GM18502 (cell line): ENCODE measurements around the gene CADM1.

Source experiments
- ATAC-seq: cut with Tn5 transposase; IDR thresholded peaks from one replicate; pipeline ENCODE4 v1.9.1; 2021; ENCODE audit warnings: mild to moderate bottlenecking; ENCODE audit not compliant: unreplicated experiment, poor library complexity

Gene CADM1

DNA sequence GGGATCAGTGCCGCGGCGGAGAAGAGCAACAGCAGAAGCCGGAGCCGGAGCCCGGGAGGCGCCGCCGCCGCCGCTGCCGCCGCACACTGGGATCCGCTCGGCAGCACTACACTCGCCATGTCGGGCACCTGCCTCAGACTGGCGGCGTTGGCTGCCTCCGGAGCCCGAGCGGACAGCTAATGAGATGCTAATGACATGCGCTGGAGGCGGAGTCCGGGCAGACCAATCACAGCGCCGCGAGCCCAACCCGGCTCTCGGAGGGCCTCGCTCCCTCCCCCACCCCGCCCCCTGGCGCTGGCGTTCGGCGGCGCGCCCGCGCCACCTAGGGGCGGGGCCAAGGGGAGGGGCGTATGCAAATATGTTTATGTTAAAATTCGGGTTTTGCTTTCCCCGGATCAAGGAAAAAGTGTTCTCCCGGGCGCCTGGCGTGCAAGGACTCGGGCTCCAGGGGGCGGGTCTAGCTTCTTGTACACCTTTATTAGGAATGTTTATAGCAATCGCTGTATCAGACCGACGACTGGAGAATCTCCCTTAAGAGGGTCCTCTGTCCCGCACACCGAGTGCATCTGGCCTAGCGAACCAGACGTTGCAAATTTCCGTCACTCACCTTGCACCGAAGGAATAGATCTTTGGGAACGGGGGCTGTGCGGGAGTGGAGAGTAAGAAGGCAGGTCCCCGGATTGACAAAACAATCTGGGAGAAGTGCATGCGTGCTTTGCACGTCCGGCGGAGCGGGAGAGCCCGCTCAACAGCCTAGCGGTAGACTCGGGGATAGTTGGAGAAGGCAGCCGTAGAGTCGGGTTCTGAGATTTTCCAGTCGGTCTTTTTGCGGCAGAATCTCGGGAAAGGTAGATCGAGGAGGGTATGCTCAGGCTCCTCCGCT is at the start of gene CADM1:
Gene CADM1 (minus strand): TSS at position 140 of the 883 bp plus-strand sequence.
- ATAC-seq: no peak

DNA sequence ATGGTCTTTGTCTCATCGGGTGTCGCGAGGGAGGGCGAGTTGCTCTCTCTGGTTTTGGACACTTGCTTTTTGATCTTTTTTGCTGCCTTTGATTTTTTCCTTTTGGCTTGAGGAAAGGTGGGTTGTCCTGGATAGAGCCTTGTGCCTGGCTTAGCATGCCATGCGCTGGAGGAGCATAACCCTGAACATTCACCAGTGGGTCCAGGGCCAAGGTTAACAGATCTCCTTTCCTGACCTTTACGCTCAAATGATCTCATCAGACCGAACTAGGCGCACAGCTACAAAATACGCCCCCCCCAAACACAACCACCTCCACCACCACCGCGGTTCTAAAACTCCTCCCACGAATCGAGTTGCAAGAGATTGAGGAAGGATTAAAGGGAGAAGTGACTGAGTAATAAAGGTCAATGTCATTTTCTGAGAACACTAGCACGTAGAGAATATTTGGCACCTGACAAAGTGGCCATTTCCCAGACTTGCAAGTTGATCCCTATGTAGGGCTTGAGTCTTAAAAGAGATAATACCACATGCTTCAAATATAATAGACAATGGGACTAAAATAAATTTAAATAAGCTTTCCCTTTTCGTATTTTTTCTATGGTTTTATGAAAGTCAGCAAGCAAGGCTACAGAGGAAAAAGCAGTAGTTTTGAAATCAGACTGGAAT is 48.7 kb upstream of the CADM1 start:
- ATAC-seq: no peak

DNA sequence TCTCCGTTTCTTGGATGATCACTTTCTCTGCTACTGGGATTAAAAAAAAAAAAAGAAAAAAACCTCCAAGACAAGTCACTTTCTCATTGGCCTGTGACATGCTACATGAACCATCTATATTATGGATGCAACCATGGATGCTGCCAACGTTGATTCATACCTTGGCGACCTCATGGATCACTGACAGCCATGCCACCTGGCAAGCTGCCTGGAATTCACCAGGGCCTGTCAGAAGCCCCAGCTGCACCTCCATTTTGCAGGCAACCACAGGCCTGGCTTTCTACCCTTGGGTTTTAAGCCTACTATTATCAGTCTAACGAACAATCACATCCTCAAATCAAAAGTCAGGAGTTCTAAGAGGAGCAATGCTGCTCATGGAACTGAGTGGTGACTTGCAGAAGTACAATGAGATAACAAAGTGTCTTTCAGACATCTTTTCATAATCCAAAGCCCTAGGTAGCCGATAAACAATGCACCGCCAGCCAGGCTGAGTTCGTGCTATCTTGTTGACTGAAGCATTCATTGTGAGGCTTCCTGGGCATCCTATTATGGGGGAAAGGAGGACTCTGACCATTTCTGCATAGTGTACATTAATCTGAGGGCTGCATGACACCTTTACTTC is 48.0 kb upstream of the CADM1 start:
- ATAC-seq: no peak

DNA sequence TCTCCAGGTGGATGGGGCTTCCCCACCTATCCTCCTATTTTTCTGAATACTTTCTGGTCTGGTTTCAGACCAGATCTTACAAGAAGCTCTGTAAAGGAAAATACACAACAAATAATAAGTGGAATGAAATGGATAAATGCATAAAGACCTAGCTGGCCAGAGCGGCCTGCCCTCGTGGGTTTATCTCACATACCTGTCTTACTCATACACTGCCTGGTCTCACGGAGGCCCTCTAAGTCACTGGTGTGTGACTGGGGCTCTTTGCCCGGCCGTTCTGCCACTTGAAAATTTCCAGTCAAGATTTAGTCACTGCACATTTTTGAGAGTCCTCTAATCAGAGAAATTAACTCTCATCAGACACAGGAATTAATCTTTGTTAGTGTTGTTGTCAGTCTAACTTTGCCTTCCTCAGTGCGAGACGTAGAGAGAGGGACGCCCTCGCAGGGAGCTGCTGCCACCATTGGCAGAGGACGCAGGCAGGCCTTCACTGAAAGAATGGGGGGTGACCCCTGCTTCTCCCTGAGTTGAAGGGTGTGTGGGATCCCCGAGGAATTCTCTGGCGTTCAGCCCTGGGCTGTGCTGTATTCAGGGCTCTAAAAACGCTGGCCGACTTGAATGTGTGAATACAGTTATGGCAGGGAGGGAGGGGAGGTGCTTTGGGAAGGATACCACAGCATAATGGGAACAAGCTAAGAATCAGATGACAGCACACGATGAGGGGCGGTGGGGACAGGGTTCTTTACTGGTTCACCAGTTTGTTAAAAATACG is 46.3 kb upstream of the CADM1 start:
- no peak for ATAC-seq

DNA sequence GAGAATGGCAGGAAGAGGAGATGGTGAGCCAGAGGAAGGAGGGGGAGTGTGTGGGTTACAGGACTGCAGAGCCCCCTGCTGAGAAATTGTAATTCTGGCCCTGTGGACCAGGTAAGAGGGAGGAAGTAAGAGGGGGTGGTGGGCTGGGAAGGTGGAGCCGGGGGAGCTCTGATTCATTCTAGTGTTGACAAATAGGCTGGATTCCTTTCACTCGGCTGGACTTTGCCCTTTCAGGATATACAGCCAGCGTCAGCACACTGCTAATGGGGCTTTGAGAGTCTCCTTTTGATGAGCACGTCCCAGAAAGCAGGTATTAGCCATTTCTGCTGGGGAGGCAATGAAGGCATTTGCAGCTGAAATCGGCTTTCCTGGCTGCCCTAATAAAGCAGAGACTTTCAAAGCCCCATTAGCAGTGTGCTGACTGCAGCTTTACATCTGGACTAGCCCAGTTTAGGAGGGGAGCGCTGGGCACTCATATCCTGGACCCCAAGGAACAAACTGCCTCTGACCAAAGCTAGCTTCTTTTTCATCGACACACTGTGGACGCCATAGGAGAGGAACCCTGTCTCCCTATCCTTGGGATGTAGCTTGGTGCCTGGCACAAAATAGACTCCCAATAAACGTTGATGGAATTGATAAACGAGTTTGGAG is 44.8 kb upstream of the CADM1 start:
- ATAC-seq: no peak

DNA sequence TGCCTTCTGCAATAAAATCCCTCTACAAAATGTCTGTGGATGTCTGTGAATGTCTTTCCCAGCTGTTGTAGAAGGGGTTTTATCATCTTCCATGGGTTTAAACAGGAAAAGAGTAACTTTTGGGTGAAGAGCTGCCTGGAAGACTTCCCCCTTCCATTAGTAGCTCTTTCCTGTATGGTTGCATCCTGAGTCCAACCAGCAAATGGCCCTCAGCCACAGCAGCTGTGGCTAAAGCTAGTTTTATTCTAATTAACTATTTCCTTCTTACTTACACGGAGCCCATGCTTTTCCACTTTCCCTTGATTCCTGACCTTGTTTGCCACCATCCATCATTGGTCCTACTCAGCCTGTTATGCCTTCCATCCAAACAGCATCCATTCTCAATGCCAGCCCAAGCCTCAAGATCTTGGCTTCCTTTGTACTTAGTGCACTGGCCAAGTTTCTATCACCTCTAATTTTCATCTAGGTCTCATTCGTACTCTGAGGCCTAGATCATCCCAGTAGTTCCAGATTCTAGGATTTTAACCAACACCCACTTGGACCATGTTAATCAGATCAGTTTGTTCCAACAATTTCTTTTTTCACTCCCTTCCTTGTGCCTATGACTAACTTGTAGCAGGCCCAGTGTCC is 41.5 kb upstream of the CADM1 start:
- ATAC-seq: no peak

DNA sequence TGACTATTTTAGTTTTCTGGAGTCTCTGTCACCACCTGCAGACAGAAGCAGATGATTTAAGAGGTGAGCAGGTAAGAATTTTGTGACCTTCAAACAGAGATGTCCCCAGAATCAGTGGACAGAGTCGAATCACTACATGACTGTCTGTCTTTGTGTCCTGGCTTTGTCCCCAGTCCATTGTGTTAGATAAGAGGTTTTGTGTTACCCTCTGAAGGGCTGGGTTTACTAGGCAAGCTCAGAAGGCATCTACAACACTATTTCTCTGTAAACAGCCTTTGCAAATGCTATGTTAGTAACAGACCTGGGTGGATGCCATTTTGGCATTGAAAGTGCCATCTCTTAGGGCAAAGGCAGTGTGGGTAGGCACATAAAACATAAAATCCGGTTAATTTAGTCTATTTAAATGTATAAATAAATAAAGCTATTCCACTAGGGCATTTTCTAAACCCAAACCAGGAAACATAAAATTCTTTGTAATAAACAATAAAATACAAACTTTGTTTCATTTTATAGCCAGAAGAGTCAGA is 40.3 kb upstream of the CADM1 start:
- no peak for ATAC-seq

DNA sequence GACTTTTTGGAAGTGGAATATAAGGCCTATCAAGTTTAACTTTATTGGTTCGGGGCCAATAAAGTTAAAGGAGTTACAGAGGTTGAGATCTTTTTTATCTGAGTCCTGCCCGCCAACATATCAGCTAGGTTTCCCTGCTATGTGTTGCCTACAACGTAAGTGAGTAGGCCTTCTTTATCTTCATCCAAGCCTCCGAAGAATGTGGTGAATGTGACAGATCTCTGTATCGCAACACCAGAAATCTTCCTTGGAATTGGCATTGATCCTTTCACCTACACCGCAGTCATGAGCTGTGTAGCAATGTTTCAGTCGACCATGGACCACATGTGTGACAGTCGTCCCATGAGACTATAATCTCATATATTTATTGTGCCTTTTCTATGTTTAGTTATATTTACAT is 37.3 kb upstream of the CADM1 start:
- ATAC-seq: no peak

DNA sequence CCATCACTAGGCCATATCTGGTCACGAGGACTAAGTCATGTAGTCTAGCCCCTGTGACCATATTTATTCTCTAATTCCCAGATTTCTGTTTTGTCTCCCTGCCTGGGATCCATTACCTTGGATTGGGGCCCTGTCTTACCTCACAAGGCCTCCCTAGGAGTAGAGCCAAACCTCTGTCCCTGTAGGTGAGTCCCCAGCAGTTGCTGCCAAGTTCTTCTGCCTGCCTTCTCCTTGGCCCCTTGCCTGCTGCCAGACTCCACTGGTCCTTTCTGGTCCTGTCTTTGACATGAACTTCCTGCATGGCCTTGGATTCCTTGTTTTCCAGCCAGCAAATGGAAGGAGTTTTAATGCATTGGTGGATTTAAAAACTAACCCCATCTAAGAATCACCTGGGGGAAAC is 35.6 kb upstream of the CADM1 start:
- ATAC-seq: no peak

DNA sequence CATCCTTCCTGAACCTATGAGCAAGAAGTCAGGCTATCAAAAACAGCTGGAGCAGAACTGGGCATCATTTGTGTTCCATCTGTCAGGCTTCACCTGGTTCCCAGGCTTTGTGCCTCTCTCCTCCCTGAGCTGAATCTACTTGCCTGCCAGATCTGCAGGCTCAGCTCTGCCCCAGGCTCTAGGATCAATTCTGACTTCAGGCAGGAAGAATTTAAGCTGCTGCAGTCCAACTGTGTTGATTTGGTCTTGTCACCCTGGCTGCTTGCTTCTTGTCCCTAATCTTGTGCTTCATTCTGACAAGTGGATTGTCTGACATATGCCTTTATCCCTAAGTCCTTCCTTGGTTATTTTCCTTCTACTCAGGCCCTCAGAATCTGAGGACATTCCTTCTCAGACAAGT is 31.6 kb upstream of the CADM1 start:
- ATAC-seq: no peak

DNA sequence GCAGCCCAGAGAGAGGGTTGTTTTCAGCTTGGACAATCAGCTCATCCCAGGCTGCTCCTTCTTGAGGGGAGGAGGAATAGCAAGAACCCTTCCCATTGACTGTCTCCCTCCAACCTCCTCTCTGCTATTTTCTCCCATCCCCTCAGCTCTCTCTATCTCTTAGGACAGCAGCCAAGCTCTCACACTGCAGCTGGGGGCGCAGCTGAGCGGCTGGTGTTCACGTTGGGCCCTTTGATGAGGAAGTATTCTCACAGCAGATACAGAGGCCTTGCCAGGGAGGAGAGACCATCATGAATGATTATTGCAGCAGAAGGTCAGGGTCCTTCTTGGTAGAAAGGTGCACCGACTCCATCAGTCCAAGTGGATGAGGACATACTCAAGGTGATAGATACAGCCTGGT is 26.5 kb upstream of the CADM1 start:
- ATAC-seq: no peak

DNA sequence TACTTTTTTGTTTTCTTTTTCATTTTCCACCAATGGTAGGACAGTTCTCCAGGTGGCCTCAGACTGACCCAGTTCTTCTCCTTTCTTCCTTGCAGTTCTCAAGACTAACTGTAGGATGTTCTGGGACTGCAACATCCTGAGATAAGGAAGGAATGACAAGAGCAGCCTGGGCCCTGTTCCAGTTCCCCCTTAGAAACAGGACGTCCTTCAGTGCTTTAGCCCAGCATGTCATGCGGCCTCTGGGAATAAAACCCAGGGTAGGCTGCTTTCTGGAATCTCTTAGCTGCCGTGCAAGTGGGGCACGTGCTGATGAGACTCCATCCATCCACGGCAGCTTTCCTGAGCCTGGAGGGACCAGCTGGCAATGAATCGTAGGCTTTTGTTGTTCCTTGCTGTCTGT is 24.0 kb upstream of the CADM1 start:
- ATAC-seq: no peak

DNA sequence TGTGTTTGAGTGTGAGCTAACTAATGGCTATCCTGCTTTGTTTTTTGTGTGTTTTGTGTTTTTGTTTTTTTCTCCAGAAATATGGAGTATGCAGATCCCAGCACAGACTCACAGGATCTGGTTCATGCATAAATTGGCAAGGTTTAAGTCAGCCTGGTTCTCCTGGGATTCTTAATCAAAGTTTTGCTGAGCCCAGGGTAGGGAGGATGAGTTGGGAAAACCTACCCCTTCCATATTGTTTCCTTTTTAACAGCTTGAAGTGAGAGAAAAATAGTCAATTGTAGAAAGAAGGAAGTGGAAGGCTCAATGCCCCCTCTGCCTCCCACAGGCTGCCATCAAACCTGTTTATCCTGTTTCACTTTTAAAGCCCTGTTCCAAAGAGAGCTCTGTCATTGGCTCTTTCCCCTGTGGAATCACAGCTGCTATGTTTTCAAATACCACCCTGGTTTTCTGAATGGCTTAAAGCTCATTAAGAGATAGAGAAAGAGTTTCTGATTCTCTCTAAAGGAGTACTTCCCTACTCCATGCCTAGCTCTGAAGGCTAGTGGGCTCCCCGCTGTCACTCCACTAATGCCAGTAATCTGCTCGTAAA is 23.4 kb upstream of the CADM1 start:
- no peak for ATAC-seq

DNA sequence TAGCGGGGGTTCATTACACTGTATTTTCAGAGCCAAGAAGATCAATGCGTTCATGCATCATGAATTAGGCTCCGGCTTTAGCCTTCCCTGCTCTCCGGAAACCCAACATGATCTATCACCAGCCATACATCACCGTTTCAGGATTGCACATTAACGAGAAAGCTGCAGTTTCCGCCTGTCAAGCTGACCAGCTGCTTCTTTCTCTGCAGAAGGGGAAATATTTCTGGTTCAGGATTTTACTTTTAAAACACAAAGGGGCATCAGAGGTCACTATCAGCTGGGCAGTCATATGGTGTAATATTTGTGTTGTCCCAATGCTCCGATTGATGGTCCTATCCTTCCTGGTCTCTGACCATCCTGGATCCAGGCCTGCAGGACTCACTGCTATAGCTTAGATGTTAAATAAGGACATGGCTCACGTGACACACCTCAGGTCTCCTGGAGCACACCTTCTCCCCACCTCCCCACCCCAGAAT is 21.4 kb upstream of the CADM1 start:
- ATAC-seq: no peak

DNA sequence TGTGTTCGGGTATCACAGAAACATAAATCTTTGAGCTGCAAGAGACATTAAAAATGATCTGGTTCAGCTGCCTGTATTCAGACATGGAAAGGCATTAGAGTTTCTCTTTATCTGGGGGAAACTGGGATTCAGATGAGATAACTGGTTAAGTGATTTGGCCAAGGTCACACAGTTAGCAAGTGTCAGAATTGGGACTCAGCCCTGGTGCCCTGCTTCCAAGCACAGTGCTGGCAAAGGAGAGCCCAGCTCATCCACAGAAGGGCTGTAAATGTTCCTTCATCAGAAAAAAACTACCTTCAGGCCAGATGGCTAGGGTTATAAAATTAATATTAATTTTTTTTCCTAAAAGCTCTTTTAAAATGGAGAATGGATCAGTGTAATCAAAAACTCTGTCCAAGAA is 20.4 kb upstream of the CADM1 start:
- no peak for ATAC-seq

DNA sequence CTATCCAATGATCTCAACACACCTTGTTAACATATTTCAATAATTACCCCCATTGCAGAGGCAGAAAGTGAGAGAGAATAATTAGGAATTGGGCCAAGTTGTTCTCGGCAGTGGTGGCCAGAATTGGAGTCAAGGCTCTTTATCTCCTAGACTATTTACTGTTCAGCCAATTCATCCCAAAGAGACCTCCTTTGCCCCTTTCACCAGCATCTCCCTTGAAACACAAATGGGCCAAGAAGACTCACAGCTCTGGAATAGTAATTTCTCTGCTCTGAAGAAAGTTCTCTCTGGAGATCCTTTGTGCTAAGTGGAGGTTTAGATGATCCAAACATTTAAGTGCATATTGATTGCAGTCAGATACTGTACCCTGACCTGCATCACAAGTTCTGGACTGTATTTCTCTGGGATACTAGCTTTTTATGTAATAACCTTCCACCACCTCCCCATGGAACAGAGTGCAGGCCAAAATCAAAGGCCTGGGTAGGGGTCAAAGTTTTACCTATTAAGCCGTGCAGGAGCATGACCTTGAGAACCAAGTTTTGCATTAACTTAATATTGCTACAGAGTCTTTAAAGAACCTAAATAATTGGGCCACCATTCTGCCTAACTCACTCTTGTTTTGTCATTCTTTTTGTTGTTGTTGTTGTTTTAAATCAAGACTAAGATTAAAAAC is 19.6 kb upstream of the CADM1 start:
- ATAC-seq: no peak

DNA sequence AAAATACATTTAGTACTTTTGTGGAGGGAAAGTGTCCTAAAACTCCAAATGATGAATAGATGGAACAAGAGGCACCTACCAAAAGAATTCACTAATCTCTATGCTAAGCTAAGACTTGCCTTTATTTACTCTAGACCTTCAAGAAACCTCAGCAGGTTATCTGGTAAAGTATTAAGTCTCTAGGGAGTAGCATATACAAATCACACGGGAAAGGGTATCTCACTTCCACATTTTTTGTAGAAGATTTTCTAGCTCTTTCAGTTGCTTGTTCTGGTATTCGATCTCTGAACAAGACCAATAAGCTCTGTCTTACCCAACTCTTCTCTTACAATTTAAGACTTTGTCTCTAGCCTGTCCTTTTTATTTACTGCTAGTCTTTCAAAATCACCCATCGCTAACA is 18.1 kb upstream of the CADM1 start:
- ATAC-seq: no peak

DNA sequence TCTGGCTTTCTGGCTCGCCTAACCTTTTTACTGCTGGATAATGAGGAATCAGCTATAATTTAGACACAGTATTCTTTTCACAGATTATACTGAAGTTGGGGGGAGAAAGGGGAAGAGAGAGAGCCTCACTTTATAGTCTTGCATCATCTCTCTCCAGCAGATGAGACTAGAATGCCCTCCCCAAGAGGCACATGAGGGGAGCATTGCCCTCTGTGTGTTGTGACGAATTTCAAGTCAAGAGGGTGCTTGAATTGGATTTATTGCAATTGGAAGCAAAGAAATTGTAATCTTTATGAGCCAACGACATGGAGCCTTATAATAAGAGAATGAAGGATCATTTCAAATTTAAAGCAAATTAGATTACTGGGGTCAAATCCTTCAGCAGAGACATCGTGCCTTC is 17.6 kb upstream of the CADM1 start:
- ATAC-seq: no peak
